Stimulated activated CD8-positive, alpha-beta memory T cell treated with anti-CD3 and anti-CD28 coated beads, Interleukin-4, amount 100 ng/mL, for 4 hours (primary cell): ENCODE data around the gene HES4.
"Not testable (repeated sequence)": the region's sequence is repeated elsewhere in the genome, so short reads cannot be mapped to it uniquely, and the experiment has no call there.

Source experiments
- DNase-seq, 2 donors: peaks; one replicate each; pipeline ENCODE4 v3.0.0-alpha.2; 2020; ENCODE audit warnings: low read depth in 2 of 2, low spot score in 1 of 2

The HES4 gene

GRCh38 chr1:998995-999724 lies 737 bp downstream of the HES4 start:
- DNase-seq: no peak

GRCh38 chr1:998745-998994 lies 1.2 kb downstream of the HES4 start:
- no peak for DNase-seq

DNA sequence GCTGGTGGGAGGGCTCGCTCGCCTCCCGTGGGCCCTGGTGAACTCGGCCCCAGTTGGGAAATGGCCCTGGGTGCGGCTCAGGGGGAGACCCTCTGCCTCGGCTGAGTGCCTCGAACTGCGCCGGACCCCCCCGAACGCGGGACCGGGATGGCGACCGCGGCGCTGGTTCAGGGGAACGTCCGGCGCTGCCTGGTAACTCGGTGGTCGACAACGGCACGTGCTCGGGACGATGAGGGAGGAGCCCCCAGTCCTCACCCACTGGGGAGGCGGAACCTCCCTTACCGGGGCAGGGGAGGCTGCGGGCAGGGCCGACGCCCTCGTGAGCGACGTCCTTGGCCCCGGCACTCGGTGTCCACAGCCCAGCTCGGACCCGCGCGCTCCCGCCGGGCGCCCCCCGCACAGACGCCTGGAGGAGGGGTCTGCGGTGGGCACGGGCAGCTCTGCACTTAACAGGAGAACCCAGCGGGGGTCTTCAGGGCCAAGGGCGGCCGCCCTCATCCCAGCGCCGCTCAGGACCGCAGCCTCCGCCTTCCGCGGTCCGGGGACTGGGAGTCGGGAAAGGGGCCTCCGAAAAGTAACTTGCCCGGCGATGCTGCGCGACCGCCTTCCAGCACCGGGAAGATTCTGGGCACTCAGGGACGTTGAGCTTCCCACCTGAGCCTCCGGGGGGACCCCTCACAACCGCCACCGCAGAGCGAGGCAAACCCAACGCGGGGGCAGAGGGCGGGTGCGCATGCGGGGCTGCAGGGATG lies 1.7 kb downstream of the HES4 start:
- DNase-seq: no peak

- DNase-seq: no peak
Measured at GRCh38 chr1:997713-997992, 2.2 kb downstream of the HES4 start.

GRCh38 chr1:996851-997712 lies 2.8 kb downstream of the HES4 start:
- no peak for DNase-seq

DNA sequence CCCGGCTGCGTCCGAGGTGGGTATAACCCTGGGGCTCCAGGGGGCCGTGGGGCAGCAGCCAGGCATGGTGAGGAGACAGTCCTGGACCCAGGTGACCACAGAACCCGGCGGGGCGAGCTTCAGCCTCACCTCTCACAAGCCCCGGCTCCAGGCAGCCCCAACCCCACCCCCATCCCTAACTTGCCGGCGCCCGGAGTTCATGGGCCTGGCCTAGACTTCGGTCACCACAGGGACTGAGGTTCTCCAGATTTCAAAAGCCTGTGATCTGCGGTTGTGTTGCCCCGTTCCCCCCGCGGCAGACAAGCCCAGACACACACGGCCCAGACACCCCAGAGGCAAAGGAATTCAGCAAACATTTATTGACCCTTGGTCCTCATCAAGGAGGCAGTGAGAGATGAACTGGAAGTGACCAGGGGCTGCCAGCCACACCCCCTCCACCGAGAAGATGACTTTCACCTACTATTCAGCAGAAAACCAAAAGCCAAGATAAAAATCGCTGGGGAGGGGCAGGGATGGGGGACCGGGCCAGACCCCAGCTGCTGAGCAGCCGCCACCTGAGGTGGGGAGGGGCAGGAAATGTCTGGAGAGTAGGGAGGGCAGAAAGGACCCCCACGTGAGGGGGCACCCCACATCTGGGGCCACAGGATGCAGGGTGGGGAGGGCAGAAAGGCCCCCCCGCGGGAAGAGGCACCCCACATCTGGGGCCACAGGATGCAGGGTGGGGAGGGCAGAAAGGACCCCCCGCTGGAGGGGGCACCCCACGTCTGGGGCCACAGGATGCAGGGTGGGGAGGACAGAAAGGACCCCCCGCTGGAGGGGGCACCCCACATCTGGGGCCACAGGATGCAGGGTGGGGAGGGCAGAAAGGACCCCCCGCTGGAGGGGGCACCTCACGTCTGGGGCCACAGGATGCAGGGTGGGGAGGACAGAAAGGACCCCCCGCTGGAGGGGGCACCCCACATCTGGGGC lies 3.9 kb downstream of the HES4 start:
- DNase-seq: no peak

DNA sequence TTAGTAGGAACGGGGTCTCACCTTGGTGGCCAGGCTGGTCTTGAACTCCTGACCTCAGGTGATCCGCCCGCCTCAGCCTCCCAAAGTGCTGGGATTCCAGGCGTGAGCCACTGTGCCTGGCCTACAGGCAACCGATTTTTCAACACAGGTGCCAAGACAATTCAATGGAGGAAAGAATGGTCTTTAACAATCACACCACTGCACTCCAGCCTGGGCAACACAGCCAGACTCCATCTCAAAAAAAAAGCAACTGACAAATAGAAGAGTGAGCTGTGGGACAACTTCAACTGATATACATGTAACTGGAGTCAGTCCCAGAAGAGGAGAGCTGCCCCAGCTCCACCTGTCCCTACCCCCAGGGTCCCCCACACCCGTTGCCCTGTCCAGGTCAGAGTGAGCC lies 5.4 kb downstream of the HES4 start:
- not testable (repeated sequence) for DNase-seq

DNA sequence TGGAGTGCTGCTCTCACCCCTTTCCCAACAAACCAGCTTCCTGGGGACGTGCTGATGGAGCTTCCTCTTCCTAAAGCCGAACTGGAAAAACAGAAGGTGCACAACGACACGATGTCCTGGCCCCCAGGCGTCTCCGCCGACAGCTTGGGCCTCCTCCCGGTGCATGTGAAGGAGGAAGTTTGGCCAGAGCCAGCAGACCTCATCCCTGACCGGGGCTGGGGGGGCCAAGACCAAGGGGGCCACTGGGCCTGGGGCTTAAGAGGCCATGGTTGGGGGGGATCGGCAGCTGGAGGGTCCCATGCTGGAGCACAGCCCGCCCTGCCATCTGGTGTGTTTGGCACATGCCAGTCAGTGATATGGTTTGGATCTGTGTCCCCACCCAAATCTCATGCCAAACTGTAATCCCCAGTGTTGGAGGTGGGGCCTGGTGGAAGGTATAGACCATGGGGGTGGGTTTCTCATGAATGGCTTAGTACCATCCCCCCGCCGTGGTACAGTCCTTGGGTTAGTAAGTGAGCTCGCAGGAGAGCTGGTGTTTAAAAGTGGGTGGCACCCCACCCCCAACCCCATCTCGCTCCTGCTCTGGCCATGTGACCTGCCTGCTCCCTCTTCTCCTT lies 6.4 kb downstream of the HES4 start:
- no peak for DNase-seq

- no peak for DNase-seq
Measured at GRCh38 chr1:992362-992761, 7.5 kb downstream of the HES4 start.

- no peak for DNase-seq
Measured at GRCh38 chr1:991895-992294, 8.0 kb downstream of the HES4 start.

DNA sequence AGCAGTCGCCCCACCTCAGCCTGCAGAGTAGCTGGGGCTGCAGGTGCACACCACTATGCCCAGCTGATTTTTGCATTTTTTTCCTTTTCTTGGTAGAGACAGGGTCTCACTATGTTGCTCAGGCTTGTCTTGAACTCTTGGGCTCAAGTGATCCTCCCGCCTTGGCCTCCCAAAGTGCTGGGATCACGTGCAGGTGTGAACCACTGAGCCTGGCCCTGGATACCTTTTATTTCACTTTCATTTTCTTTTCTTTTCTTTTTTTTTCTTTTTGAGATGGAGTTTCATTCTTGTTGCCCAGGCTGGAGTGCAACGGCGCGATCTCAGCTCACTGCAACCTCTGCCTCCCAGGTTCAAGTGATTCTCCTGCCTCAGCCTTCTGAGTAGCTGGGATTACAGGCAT lies 8.6 kb downstream of the HES4 start:
- not testable (repeated sequence) for DNase-seq

- not testable (repeated sequence) for DNase-seq
Measured at GRCh38 chr1:988061-988460, 11.8 kb downstream of the HES4 start.

- DNase-seq: no peak
Measured at GRCh38 chr1:985126-985525, 14.8 kb downstream of the HES4 start.

GRCh38 chr1:984476-984814 lies 15.5 kb downstream of the HES4 start:
- no peak for DNase-seq

DNA sequence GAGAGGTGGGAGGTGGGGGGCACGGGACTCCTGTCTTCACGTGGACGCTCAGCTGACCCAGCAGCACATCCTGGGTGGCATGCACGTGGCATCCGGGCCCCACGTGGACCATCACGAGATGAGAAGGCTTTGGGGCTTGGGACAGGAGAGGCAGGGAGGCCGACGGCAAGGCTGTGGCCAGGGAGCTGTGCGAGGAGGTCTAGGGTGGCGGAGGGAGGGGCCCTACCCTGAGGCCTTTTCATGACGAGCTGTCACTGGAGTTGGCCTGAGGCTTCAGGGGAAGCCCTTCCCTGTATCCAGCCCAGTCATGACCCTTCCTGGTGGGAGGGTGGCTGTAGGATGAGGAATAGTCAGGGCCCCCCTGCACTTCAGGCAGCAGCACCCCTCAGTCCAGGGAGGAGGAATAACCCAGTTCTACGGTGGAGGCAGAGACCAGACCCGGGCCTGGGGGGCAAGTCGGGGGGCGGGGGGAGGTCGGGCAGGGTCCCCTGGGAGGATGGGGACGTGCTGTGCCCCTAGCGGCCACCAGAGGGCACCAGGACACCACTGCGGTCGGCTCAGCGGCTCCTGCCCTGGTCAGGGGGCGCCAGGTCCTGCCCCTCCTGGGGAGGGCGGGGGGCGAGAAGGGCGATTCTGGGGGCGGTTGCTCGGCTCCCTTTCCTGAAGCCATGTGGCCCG lies 16.0 kb downstream of the HES4 start:
- peak in 1 of 2 donors; percentile 29 for DNase-seq

DNA sequence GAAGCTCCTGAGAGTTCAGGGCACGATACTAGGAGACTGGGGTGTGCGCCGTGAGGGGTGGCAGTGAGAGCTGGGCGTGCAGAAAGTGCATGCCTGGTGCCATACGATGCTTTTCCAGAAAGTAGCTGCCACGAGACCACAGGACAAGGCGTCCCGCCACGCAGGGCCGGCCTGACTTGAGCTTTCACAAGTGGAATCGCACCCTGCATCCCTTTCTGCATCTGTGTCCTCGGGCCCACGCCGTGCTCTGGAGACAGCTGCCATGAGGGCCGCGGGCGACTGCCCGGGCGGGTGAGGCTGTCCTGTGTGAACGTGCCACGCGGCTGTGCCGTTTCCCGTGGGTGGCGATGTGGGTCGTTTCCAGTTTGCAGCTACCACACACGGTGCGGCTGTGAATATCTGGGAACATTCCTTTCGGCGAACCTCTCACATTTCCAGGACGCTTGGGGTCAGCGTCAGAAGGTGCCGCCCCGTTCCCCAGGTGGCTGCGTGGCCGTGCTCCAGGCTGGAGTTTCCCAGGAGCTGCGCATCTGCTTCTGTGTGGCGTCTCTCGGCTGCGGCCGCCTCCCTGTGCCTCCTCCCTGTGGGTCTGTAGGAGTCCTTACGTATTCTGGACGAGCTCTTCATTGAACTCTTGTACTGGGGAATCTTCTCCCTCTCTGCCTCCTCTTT lies 17.0 kb downstream of the HES4 start:
- DNase-seq: no peak

DNA sequence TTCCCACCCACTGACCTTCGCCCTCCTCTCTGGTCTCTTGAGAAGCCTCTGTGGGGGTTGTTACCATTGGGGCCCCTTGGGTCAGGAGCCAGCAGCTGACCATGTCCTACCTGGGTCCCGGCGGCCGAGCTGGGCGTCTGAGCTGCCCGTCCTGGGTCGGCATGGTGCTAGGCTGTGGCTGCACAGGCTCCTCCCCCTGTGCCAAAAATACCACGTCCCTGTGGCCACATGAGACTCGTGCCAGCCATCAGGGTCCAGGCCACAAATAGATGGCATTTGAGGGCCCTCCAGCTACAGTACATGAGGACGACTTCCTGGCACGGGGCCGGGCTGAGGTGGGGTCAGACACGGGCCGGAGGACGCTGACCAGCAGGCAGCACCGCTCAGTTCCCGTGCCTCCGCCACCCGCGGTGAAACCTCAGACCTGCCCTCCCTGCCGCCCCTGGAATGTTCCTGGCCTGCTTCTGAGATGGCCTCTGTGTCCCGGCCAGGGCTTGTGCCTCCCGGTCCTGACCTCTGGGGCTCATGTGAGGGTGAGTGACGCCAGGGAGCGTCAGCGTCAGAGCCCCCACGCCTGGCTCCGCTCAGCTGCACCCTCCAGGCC lies 17.8 kb downstream of the HES4 start, which contains the start of gene PERM1:
PERM1 (minus strand) TSS at position 139 of the 604 bp plus-strand sequence. CDS start 1,064 bp downstream, outside the sequence.
- DNase-seq: no peak

- no peak for DNase-seq
Measured at GRCh38 chr1:981491-981954, 18.4 kb downstream of the HES4 start.
